ENCODE data around the gene CACNA1B.
"Not testable (repeated sequence)": the region's sequence is repeated elsewhere in the genome, so short reads cannot be mapped to it uniquely, and the experiment has no call there.

CACNA1B gene

DNA sequence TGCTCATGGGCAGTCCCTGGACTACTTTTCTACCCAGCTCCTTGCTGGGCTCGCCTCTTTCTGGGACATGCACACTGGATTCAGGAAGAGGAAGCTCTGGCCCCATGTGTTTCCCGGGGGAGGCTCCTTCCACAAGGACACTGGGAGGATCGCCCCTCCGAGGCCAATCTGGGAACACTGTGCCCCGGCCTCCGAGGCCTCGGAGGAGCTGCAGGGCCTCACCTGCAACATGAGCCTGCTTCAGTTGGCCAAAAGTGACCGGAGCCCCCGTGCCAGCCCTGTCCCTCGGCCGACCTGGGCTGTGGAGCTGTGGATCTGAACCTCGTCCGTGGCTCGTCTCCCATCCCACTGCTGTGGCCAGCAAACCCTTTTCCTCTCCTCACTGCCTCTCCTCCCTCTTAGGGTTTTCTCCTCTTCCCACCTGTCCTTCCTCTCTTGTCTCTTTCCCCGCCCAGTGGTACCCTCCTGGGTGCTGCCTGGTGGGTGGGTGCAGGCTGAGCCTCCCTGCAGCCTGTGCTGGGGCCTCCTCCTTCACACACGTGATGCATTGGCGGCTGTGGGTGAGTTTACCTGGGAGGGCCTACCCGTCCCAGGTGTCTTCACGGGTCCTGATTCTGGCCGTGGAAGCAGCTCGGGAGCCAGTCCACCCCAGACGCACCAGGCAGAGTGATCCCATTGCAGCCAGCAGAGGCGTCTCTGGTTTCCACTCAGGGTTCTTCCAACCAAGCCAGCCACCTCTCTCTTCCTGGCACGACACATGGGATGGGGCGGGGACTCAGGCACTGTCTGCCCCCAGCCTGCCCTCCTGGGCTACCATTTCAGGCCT lies 241.8 kb downstream of the CACNA1B start:
- no peaks in the 10 kb centered on the region for H4K20me1 ChIP-seq
- no peak overlapping the region for H3K4me3 ChIP-seq
- TF ChIP-seq Cebpa-rat (IDR thresholded peaks at IDR 0.05) = no peak
- H3K27me3 ChIP-seq = no peaks in the 10 kb centered on the region
- H3K9me3 ChIP-seq = no peaks in the 10 kb centered on the region
- H3K9ac ChIP-seq = no peak overlapping the region
- H3K27ac ChIP-seq = no peak overlapping the region
- H3K36me3 ChIP-seq = no peaks in the 10 kb centered on the region
- H3K4me1 ChIP-seq = peaks cover 38% of the 10 kb centered on the region
- H3K4me2 ChIP-seq = peak overlapping the region; percentile 67

DNA sequence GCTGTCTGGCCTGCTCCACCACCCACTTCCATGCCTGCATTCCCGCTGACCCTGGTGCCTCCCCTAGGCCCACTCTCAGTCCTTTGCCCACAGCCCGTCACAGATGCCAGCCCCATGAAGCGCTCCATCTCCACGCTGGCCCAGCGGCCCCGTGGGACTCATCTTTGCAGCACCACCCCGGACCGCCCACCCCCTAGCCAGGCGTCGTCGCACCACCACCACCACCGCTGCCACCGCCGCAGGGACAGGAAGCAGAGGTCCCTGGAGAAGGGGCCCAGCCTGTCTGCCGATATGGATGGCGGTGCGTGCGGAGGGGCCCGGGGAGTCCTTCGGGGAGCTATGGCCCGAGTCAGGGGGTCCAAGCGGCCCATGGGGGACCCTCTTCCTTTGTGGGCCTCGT lies 242.5 kb downstream of the CACNA1B start:
- H3K4me1 ChIP-seq = peaks cover 38% of the 10 kb centered on the region
- H3K4me3 ChIP-seq = no peak overlapping the region
- H3K36me3 ChIP-seq = no peaks in the 10 kb centered on the region
- no peaks in the 10 kb centered on the region for H4K20me1 ChIP-seq
- TF ChIP-seq Cebpa-rat (IDR thresholded peaks at IDR 0.05) = no peak
- no peak overlapping the region for H3K9ac ChIP-seq
- no peaks in the 10 kb centered on the region for H3K9me3 ChIP-seq
- peak overlapping the region; percentile 67 for H3K4me2 ChIP-seq
- no peak overlapping the region for H3K27ac ChIP-seq
- H3K27me3 ChIP-seq = no peaks in the 10 kb centered on the region

DNA sequence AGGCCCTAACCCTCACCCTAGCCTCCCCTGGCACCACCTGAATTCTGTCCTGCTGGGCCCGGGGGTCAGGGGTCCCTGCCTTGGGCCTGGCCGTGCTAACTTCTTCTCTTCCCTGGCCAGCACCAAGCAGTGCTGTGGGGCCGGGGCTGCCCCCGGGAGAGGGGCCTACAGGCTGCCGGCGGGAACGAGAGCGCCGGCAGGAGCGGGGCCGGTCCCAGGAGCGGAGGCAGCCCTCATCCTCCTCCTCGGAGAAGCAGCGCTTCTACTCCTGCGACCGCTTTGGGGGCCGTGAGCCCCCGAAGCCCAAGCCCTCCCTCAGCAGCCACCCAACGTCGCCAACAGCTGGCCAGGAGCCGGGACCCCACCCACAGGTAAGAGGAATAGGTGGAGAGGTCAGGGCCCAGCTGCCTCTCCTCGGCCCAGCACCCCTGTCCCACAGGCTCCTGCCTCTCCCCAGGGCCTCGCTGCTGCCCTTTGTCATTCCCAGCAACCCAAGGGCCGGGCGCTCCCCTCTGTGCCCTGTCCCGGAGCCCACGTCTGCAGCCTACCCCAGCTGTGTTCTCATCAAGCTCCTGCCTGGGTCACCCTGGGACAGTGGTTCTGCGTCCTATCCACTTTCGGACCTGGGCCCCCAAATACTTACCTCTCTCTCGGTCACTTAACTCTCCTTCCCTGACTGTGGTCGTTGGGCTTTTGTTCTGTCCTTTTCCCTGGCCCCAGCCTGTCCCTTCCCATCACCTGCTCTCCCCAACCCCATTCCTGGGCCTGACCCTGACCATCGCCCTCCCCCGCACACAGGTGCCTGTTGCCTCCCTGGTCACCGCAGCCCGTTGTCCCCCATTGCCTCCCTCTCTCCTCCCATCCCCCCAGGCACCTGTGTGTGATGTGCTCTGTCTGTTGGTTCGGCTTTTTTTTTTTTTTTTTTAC lies 243.2 kb downstream of the CACNA1B start:
- Histone ChIP-seq H3K9me3 (no peaks in the 10 kb centered on the region), H3K4me3 (no peak overlapping the region)

DNA sequence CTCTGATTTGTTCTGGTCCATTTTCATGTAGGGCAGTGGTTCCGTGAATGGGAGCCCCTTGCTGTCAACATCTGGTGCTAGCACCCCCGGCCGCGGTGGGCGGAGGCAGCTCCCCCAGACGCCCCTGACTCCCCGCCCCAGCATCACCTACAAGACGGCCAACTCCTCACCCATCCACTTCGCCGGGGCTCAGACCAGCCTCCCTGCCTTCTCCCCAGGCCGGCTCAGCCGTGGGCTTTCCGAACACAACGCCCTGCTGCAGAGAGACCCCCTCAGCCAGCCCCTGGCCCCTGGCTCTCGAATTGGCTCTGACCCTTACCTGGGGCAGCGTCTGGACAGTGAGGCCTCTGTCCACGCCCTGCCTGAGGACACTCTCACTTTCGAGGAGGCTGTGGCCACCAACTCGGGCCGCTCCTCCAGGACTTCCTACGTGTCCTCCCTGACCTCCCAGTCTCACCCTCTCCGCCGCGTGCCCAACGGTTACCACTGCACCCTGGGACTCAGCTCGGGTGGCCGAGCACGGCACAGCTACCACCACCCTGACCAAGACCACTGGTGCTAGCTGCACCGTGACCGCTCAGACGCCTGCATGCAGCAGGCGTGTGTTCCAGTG lies 244.0 kb downstream of the CACNA1B start:
- Histone ChIP-seq H4K20me1 (no peaks in the 10 kb centered on the region), H3K4me2 (peak overlapping the region; percentile 43), H3K9ac (no peak overlapping the region), H3K36me3 (no peaks in the 10 kb centered on the region), H3K27ac (no peak overlapping the region), H3K27me3 (no peaks in the 10 kb centered on the region), H3K4me3 (no peak overlapping the region), H3K4me1 (peaks cover 38% of the 10 kb centered on the region), H3K9me3 (peaks cover 3% of the 10 kb centered on the region; the same call in 1 of the 2 replicates)
- TF ChIP-seq Cebpa-rat (IDR thresholded peaks at IDR 0.05) = no peak

More for the DNA sequence above, 243.2 kb downstream of the CACNA1B start:
- Histone ChIP-seq H4K20me1 (no peaks in the 10 kb centered on the region), H3K4me2 (peak overlapping the region; percentile 67), H3K27ac (no peak overlapping the region), H3K36me3 (no peaks in the 10 kb centered on the region), H3K9ac (no peak overlapping the region), H3K4me1 (peaks cover 38% of the 10 kb centered on the region), H3K27me3 (no peaks in the 10 kb centered on the region)
- no peak for TF ChIP-seq Cebpa-rat (IDR thresholded peaks at IDR 0.05)

DNA sequence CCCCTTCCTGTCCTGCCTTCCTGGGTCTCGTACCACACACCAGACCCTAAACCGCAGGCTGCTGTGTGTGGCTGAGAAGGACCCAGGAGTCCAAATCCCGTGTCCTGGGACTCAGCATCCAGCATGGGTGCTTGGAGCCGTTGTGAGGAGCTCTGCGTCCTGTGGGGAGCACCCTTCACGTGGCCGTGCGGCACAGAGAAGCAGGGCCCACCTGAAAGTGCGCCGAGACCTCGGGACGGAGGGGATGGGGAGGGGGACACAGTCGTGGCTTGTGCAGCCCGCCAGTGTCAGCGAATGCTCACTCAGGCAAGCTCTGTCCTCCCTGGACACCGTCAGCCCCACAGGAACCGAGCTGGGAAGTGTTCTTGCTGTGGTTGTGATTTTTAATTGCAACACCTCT lies 244.6 kb downstream of the CACNA1B start:
- no peak overlapping the region for H3K9ac ChIP-seq
- H3K4me1 ChIP-seq = peaks cover 38% of the 10 kb centered on the region
- TF ChIP-seq Cebpa-rat (IDR thresholded peaks at IDR 0.05) = no peak
- no peaks in the 10 kb centered on the region for H3K27me3 ChIP-seq
- no peak overlapping the region for H3K4me3 ChIP-seq
- H3K27ac ChIP-seq = no peak overlapping the region
- H3K9me3 ChIP-seq = peaks cover 3% of the 10 kb centered on the region; the same call in 1 of the 2 replicates
- no peaks in the 10 kb centered on the region for H4K20me1 ChIP-seq
- peak overlapping the region; percentile 43 for H3K4me2 ChIP-seq
- no peaks in the 10 kb centered on the region for H3K36me3 ChIP-seq

DNA sequence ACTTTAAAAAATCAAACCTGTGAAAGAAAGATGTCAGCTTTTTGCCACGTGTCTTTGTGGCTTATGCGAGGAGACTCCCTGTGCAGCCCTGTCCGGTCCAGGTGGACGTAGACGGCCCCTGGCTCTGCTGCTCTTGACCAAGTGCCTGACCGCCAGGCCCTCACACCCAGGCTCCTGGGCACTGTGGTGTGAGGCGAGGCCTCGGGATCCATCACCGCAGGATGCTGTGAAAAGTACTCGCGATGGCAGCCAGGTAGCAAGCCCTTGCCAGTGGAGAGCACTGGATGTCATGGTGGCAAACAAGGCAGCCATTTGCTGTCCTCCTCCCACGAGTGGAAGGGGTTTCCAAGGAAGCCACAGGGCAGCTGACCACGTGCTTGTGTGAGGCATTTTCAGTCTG lies 245.1 kb downstream of the CACNA1B start:
- H3K9me3 ChIP-seq = peaks cover 3% of the 10 kb centered on the region; the same call in 1 of the 2 replicates
- H3K27me3 ChIP-seq = no peaks in the 10 kb centered on the region
- no peak overlapping the region for H3K4me2 ChIP-seq

DNA sequence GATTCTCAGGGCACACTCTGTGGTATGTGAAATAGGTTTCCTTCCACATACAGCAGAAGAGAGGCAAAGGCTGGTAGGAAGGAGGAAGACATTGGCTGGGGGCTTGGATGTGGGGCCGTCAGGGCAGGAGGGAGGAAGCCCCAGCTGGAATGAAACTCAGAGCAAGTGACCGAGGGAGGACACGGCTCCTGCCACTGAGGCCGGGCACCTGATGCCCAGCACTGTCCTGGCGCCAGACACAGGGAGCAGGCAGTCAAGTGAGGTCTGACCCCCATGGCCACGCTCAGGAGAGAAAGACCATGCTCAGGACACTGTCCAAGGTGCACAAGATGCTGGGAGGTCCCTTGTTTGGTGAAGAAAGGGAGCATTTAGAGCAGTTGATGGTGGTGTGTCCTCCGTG lies 245.5 kb downstream of the CACNA1B start:
- Histone ChIP-seq H3K4me3 (no peak overlapping the region), H3K36me3 (no peaks in the 10 kb centered on the region), H3K27me3 (no peaks in the 10 kb centered on the region), H4K20me1 (no peaks in the 10 kb centered on the region), H3K4me1 (peaks cover 38% of the 10 kb centered on the region), H3K9me3 (peaks cover 3% of the 10 kb centered on the region; the same call in 1 of the 2 replicates), H3K4me2 (no peak overlapping the region), H3K9ac (no peak overlapping the region), H3K27ac (no peak overlapping the region)
- TF ChIP-seq Cebpa-rat (IDR thresholded peaks at IDR 0.05) = no peak

More for the DNA sequence above, 245.1 kb downstream of the CACNA1B start:
- TF ChIP-seq Cebpa-rat (IDR thresholded peaks at IDR 0.05) = no peak
- H3K4me1 ChIP-seq = peaks cover 38% of the 10 kb centered on the region
- no peak overlapping the region for H3K9ac ChIP-seq
- no peaks in the 10 kb centered on the region for H3K36me3 ChIP-seq
- H3K4me3 ChIP-seq = no peak overlapping the region
- no peaks in the 10 kb centered on the region for H4K20me1 ChIP-seq
- H3K27ac ChIP-seq = no peak overlapping the region

DNA sequence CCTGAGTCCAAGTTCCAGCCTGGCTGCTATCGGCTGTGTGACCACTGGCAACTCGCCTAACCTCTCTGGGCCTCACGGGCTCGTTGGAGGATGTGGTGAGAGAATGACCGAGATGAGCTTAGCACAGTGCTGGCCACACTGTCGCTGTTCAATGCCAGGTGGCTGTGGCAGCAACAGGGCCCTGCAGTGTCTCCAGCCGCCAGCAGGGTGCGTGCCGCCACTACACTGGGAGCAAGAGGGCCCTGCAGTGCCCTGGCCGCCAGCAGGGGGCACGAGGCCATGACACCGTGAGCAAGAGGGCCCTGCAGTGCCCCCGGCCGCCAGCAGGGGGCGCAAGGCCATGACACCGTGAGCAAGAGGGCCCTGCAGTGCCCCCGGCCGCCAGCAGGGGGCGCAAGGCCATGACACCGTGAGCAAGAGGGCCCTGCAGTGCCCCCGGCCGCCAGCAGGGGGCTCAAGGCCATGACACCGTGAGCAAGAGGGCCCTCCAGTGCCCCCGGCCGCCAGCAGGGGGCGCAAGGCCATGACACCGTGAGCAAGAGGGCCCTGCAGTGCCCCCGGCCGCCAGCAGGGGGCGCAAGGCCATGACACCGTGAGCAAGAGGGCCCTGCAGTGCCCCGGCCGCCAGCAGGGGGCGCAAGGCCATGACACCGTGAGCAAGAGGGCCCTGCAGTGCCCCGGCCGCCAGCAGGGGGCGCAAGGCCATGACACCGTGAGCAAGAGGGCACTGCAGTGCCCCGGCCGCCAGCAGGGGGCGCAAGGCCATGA lies 248.7 kb downstream of the CACNA1B start:
- H3K27me3 ChIP-seq, H3K27ac ChIP-seq, H3K4me3 ChIP-seq, H4K20me1 ChIP-seq, H3K36me3 ChIP-seq, H3K9me3 ChIP-seq, H3K9ac ChIP-seq, H3K4me2 ChIP-seq: not testable (repeated sequence)
- H3K4me1 ChIP-seq = peaks cover 14% of the 10 kb centered on the region

DNA sequence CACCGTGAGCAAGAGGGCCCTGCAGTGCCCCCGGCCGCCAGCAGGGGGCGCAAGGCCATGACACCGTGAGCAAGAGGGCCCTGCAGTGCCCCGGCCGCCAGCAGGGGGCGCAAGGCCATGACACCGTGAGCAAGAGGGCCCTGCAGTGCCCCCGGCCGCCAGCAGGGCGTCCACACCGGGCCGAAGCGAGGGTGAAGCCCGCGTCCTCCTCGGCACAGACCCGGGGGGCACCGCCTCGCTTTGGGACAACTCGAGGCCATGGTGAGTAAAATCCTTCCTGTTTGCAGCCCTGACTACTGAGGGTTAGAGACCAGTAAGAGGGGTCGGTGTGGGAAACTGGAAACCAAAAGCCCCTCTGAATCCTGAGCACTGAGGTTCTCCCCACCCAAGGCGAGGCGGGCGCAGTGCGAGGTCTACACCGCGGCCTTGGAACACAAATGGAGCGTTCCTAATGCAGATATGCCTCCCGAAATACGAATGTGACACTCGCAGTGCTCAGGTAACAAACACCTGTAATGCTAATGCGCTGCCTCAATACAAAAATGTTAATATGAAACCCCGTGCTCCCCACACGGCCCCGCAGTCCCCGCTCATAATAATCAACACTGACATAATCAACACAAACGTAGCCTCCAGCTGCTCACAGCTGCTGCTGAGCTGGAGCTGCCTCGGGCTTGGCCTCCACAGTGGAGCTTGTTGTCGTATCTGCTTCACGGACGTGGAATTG lies 249.4 kb downstream of the CACNA1B start:
- not testable (repeated sequence) for H3K36me3 ChIP-seq, H3K4me1 ChIP-seq, H3K4me3 ChIP-seq, H3K4me2 ChIP-seq, H3K27me3 ChIP-seq, H3K27ac ChIP-seq, H3K9me3 ChIP-seq, H4K20me1 ChIP-seq, H3K9ac ChIP-seq

DNA sequence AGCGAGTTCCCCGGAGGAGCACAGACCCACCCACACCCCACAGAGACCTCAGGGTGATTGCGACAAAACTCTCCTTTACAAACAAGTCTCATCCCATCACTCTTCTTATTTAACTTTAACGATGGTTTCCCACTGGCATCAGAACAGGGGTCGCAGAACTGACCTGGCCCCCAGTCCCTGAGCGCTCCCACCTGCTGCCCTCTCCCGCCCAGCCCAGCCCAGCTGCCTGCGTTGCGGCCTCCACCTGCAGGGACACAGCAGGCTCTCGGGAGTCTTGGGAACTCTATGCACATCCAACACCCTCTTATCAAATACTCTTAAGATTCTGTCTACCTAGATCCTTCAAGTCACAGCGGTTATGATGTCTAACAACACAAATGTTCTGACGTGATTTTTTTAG lies 250.4 kb downstream of the CACNA1B start:
- not testable (repeated sequence) for H3K9ac ChIP-seq, H3K9me3 ChIP-seq, H4K20me1 ChIP-seq, H3K4me3 ChIP-seq, H3K4me1 ChIP-seq, H3K27ac ChIP-seq, H3K4me2 ChIP-seq, H3K36me3 ChIP-seq, H3K27me3 ChIP-seq

DNA sequence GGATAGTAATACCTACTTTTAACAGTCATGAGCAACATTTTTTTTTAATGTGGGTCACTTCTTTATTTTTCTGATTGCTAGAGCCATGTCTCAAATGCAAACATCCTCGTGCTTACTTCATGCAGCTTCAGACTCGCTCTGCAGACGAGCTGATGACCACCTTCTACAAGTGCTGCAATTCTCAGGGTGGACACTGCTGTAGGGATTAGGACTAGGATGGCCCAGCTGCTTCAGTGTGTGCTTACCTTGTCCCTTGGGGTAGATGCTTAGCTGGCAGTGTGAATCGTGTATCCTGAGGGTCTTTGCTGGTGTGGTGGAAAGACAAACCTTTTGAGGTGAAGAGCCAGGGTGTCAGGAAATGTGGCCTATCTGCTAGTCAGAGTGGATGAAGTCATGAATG lies 251.7 kb downstream of the CACNA1B start:
- H4K20me1 ChIP-seq, H3K27me3 ChIP-seq, H3K4me2 ChIP-seq, H3K9me3 ChIP-seq, H3K27ac ChIP-seq, H3K36me3 ChIP-seq, H3K4me3 ChIP-seq, H3K9ac ChIP-seq, H3K4me1 ChIP-seq: not testable (repeated sequence)

DNA sequence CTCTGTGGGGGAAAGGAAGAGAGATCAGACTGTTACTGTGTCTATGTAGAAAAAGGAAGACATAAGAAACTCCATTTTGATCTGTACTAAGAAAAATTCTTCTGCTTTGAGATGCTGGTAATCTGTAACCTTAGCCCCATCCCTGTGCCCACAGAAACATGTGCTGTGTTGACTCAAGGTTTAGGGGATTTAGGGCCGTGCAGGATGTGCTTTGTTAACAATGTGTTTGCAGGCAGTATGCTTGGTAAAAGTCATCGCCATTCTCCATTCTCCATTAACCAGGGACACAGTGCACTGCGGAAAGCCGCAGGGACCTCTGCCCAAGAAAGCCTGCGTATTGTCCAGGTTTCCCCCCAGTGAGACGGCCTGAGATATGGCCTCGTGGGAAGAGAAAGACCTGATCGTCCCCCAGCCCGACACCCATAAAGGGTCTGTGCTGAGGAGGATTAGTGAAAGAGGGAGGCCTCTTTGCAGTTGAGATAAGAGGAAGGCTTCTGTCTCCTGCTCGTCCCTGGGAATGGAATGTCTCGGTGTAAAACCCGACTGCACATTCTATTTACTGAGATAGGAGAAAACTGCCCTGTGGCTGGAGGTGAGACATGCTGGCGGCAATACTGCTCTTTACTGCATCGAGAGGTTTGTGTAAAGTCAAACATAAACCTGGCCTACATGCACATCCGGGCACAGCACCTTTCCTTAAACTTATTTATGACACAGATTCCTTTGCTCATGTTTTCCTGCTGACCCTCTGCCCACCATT lies 255.5 kb downstream of the CACNA1B start:
- H3K9me3 ChIP-seq, H3K4me1 ChIP-seq, H3K36me3 ChIP-seq, H3K4me3 ChIP-seq, H3K9ac ChIP-seq, H3K4me2 ChIP-seq, H3K27ac ChIP-seq, H4K20me1 ChIP-seq, H3K27me3 ChIP-seq: not testable (repeated sequence)
